Mesenteric fat pad (tissue), 1 donor: ENCODE measurements around the gene PCDH19. TPM values are rescaled to one million over a fixed set of nuclear protein-coding genes. Genes with fewer than 3 reads are reported as not detected.
"Not testable (repeated sequence)": the region's sequence is repeated elsewhere in the genome, so short reads cannot be mapped to it uniquely, and the experiment has no call there.

Source experiments
- DNase-seq: peaks from one replicate; pipeline ENCODE4 v3.0.0-alpha.2; 2020; ENCODE audit warnings: low spot score
- long read RNA-seq: library from polyadenylated mRNA; unstranded; transcript quantifications from one replicate; pipeline ENCODE4 v2.0.0, GENCODE V29; 2020
- total RNA-seq: library from RNA; stranded (reverse); fragmentation: NEBNext Ultra II Directional; extraction: Animal tissue kit (Norgen Biotek cat#: 25700); gene quantifications from one replicate; pipeline ENCODE4 v1.2.1, GENCODE V29; 2021
- donor health status: DM: yes; HTN: yes; CAD: no.

PCDH19 gene
- 5.2 TPM for total RNA-seq
- long read RNA-seq, full-length matches to known transcripts = 3 of 4 reads
- long read RNA-seq, partial matches to known transcripts = 0 of 4 reads
- long read RNA-seq, other reads (novel, unspliced or antisense) = 1 of 4 reads

- no peak for DNase-seq
Measured at GRCh38 chrX:100409610-100410590, at the start of gene PCDH19. TSS of gene PCDH19 (minus strand) at chrX:100410273. CDS start at chrX:100408597, 1,676 bp downstream.

- DNase-seq = no peak
Measured at GRCh38 chrX:100449696-100450608, 39.9 kb upstream of the PCDH19 start.

GRCh38 chrX:100447655-100448397 lies 37.8 kb upstream of the PCDH19 start:
- DNase-seq = no peak

GRCh38 chrX:100445593-100445992 lies 35.5 kb upstream of the PCDH19 start:
- no peak for DNase-seq

GRCh38 chrX:100441321-100441720 lies 31.2 kb upstream of the PCDH19 start:
- DNase-seq = not testable (repeated sequence)

GRCh38 chrX:100440006-100440405 lies 29.9 kb upstream of the PCDH19 start:
- no peak for DNase-seq

GRCh38 chrX:100435726-100436125 lies 25.7 kb upstream of the PCDH19 start:
- no peak for DNase-seq

GRCh38 chrX:100424012-100424411 lies 13.9 kb upstream of the PCDH19 start:
- DNase-seq = no peak

- DNase-seq = no peak
Measured at GRCh38 chrX:100418556-100418955, 8.5 kb upstream of the PCDH19 start.

GRCh38 chrX:100417681-100418080 lies 7.6 kb upstream of the PCDH19 start:
- DNase-seq = no peak

GRCh38 chrX:100413229-100413628 lies 3.2 kb upstream of the PCDH19 start:
- no peak for DNase-seq

- DNase-seq = no peak
Measured at GRCh38 chrX:100411802-100412715, 2.0 kb upstream of the PCDH19 start.

GRCh38 chrX:100410901-100411801 lies 1.1 kb upstream of the PCDH19 start:
- DNase-seq = no peak

- no peak for DNase-seq
Measured at GRCh38 chrX:100408713-100409609, 1.1 kb downstream of the PCDH19 start.

GRCh38 chrX:100407784-100408712 lies 2.0 kb downstream of the PCDH19 start:
- DNase-seq = no peak

- no peak for DNase-seq
Measured at GRCh38 chrX:100407147-100407783, 2.8 kb downstream of the PCDH19 start.
